ENCODE data around the gene OR10H1. TPM values are rescaled to one million over a fixed set of nuclear protein-coding genes. Genes with fewer than 3 reads are reported as not detected.
A peak's percentile ranks its signal among the peaks of the same experiment; 100 is the strongest.

The OR10H1 gene
- total and polyA plus RNA-seq, 9 of the 15 experiments (the other 6 are each of a cell fraction or from before 2014, with no cell fraction given): not detected

DNA sequence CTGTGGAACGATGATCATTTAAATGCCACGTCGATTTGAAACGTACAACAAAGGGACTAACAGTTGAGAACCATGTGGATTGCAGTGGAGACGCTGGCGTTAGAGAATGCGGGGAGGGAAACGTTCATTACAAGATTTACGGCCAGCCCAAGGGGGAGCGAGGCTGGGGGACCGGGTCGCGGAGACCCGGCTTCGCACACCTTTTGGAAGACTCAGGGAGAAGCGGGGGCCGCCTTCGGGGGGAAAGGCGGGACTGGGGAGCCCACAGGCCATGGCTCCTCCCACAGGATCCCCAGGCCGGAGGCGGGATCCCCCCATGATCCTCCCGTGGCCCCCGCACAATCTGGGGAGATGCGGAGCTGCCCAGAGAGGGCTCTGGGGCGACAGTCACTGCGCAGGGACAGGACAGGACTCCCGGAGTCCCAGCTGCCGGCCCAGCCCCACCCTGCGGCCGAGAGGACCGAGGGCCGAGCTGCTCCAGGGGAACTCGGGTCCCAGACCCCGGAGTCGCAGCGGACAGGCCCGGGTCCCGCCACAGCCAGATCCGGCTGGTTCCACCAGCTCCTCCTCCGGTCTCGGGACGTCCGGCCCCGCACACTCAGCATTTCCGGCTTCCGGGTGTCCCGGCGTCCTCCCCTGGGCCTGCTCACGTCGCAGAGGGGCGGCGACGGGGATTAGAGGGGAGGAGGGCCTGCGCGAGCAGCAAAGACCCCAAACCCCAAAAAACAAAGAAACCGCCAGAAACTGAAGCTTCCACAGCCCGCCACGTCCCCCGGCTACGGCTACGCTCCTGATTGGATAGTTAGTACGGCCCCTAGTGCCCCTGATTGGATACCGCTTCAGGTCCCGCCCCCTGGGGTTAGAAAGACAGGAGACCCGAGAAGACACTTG, 21.1 kb upstream of the OR10H1 start (continued):
- TF ChIP-seq CREBBP (IDR thresholded peaks at IDR 0.05; ENCODE audit: low read depth, low read length) (no peak), TARDBP (IDR thresholded peaks at IDR 0.05) (peak; percentile 14; the same call in 1 of the 2 replicates), HDAC3 (IDR thresholded peaks at IDR 0.05; ENCODE audit: borderline replicate concordance, partially characterized antibody) (peak; percentile 55), KDM2B (CRISPR knock-in tag; IDR thresholded peaks at IDR 0.05) (0 out of 2 replicates have a peak, but pooled peaks have one; percentile 57), RFX1 (IDR thresholded peaks at IDR 0.05) (no peak), ZC3H4 (CRISPR knock-in tag; IDR thresholded peaks at IDR 0.05; ENCODE audit: borderline replicate concordance) (no peak), ILK (tag; IDR thresholded peaks at IDR 0.05; ENCODE audit: borderline replicate concordance, low read depth) (no peak), ZNF431 (CRISPR knock-in tag; IDR thresholded peaks at IDR 0.05) (no peak), SRSF9 (IDR thresholded peaks at IDR 0.05; ENCODE audit: borderline replicate concordance, low read depth, low read length) (no peak), NFE2 (IDR thresholded peaks at IDR 0.05; ENCODE audit: low read depth) (peak; percentile 59), CBX2 (IDR thresholded peaks at IDR 0.05; ENCODE audit: insufficient read depth, low read length, poor library complexity, severe bottlenecking) (no peak), XRCC5 (IDR thresholded peaks at IDR 0.05; ENCODE audit: low read depth, low read length) (no peak), ZNF408 (CRISPR knock-in tag; IDR thresholded peaks at IDR 0.05; ENCODE audit: low read depth) (no peak), ZBTB7A (IDR thresholded peaks at IDR 0.05; ENCODE audit: borderline replicate concordance, control insufficient read depth, low read depth, low read length) (peak; percentile 98), ARID2 (IDR thresholded peaks at IDR 0.05) (no peak), ZNF589 (CRISPR knock-in tag; IDR thresholded peaks at IDR 0.05; ENCODE audit: low read depth) (no peak; the same call in 1 of the 2 replicates)
- TF ChIP-seq, protein P1, sequence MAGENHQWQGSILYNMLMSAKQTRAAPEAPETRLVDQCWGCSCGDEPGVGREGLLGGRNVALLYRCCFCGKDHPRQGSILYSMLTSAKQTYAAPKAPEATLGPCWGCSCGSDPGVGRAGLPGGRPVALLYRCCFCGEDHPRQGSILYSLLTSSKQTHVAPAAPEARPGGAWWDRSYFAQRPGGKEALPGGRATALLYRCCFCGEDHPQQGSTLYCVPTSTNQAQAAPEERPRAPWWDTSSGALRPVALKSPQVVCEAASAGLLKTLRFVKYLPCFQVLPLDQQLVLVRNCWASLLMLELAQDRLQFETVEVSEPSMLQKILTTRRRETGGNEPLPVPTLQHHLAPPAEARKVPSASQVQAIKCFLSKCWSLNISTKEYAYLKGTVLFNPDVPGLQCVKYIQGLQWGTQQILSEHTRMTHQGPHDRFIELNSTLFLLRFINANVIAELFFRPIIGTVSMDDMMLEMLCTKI (IDR thresholded peaks at IDR 0.05; ENCODE audit: partially characterized antibody): no peak
- TF ChIP-seq, protein P2, sequence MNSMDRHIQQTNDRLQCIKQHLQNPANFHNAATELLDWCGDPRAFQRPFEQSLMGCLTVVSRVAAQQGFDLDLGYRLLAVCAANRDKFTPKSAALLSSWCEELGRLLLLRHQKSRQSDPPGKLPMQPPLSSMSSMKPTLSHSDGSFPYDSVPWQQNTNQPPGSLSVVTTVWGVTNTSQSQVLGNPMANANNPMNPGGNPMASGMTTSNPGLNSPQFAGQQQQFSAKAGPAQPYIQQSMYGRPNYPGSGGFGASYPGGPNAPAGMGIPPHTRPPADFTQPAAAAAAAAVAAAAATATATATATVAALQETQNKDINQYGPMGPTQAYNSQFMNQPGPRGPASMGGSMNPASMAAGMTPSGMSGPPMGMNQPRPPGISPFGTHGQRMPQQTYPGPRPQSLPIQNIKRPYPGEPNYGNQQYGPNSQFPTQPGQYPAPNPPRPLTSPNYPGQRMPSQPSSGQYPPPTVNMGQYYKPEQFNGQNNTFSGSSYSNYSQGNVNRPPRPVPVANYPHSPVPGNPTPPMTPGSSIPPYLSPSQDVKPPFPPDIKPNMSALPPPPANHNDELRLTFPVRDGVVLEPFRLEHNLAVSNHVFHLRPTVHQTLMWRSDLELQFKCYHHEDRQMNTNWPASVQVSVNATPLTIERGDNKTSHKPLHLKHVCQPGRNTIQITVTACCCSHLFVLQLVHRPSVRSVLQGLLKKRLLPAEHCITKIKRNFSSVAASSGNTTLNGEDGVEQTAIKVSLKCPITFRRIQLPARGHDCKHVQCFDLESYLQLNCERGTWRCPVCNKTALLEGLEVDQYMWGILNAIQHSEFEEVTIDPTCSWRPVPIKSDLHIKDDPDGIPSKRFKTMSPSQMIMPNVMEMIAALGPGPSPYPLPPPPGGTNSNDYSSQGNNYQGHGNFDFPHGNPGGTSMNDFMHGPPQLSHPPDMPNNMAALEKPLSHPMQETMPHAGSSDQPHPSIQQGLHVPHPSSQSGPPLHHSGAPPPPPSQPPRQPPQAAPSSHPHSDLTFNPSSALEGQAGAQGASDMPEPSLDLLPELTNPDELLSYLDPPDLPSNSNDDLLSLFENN (IDR thresholded peaks at IDR 0.05; ENCODE audit: low read depth in 2 of 2, low read length in 2 of 2): no peak; a peak in 1 of 4 replicates
- TF ChIP-seq, protein P3, sequence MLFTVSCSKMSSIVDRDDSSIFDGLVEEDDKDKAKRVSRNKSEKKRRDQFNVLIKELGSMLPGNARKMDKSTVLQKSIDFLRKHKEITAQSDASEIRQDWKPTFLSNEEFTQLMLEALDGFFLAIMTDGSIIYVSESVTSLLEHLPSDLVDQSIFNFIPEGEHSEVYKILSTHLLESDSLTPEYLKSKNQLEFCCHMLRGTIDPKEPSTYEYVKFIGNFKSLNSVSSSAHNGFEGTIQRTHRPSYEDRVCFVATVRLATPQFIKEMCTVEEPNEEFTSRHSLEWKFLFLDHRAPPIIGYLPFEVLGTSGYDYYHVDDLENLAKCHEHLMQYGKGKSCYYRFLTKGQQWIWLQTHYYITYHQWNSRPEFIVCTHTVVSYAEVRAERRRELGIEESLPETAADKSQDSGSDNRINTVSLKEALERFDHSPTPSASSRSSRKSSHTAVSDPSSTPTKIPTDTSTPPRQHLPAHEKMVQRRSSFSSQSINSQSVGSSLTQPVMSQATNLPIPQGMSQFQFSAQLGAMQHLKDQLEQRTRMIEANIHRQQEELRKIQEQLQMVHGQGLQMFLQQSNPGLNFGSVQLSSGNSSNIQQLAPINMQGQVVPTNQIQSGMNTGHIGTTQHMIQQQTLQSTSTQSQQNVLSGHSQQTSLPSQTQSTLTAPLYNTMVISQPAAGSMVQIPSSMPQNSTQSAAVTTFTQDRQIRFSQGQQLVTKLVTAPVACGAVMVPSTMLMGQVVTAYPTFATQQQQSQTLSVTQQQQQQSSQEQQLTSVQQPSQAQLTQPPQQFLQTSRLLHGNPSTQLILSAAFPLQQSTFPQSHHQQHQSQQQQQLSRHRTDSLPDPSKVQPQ (CRISPR knock-in tag; IDR thresholded peaks at IDR 0.05; ENCODE audit: borderline replicate concordance): no peak
